Peyer's patch (tissue), 4 donors: ENCODE data around the gene FLCN. TPM values are rescaled to one million over a fixed set of nuclear protein-coding genes. Genes with fewer than 3 reads are reported as not detected.

ENCODE experiments used
- DNase-seq, 3 donors: peaks; one replicate each; pipeline ENCODE4 v3.0.0-alpha.2; 2017 to 2019
- H3K27ac ChIP-seq, 4 donors: fragments of 200-600 bp; sonication (generic); one replicate each; pipeline ENCODE4 v1.5.1; 2016 to 2019
- H3K27me3 ChIP-seq, 2 donors: fragments of 200-600 bp; sonication (generic); one replicate each; pipeline ENCODE4 v1.5.1; 2019
- H3K36me3 ChIP-seq, 3 donors: fragments of 200-600 bp; sonication (generic); one replicate each; pipeline ENCODE4 v1.5.1; 2016 to 2019
- H3K4me1 ChIP-seq, 4 donors: fragments of 200-600 bp; sonication (generic); one replicate each; pipeline ENCODE4 v1.5.1; 2016 to 2019
- H3K4me3 ChIP-seq, 4 donors: fragments of 200-600 bp; sonication (generic); 1 replicate in 3 of 4; 2 replicates in 1 of 4; pipeline ENCODE4 v1.5.1; 2016 to 2019; ENCODE audit warnings: mild to moderate bottlenecking in 1 of 4
- H3K9me3 ChIP-seq, 4 donors: fragments of 200-600 bp; sonication (generic); one replicate each; pipeline ENCODE4 v1.5.1; 2016 to 2019; ENCODE audit warnings: mild to moderate bottlenecking in 1 of 4
- CTCF ChIP-seq, 6 experiments: fragments of 450-650 bp in 4 of 6; fragments of 200-600 bp in 2 of 6; sonication (generic) in 1 of 6; IDR thresholded peaks; one replicate each; pipeline ENCODE4 v1.5.1; 2017 to 2019; ENCODE audit warnings: antibody characterized with exemption in 6 of 6, mild to moderate bottlenecking in 3 of 6, moderate library complexity in 1 of 6
- POLR2A ChIP-seq, 2 donors: fragments of 450-650 bp; IDR thresholded peaks; one replicate each; pipeline ENCODE4 v1.5.1; 2017; ENCODE audit warnings: antibody characterized with exemption in 2 of 2, mild to moderate bottlenecking in 2 of 2, moderate library complexity in 2 of 2
- total RNA-seq, 4 donors: library from RNA; depleted of rRNA; stranded (reverse); fragments of >200 nt; gene quantifications; one replicate each; pipeline ENCODE4 v1.1.0, GENCODE V29; 2016

Gene FLCN
- total RNA-seq, 4 donors from 2014 or later, result 186 to 243 (median 210) TPM

- Histone ChIP-seq H3K4me3 (no peak overlapping the region), H3K9me3 (no peaks in the 10 kb centered on the region), H3K4me1 (peaks cover 0 to 4% (median 0%) of the 10 kb centered on the region in 4 donors), H3K27ac (no peak overlapping the region), H3K27me3 (no peaks in the 10 kb centered on the region), H3K36me3 (peaks cover 0 to 76% (median 0%) of the 10 kb centered on the region in 3 donors)
- TF ChIP-seq POLR2A (IDR thresholded peaks at IDR 0.05), result no peak
- TF ChIP-seq CTCF (IDR thresholded peaks at IDR 0.05), result no peak
- no peak for DNase-seq
These were observed 65.8 kb downstream of the FLCN start for GRCh38 chr17:17171186-17171585.

- Histone ChIP-seq H3K36me3 (peaks cover 0 to 76% (median 0%) of the 10 kb centered on the region in 3 donors), H3K27ac (no peak overlapping the region), H3K9me3 (no peaks in the 10 kb centered on the region), H3K4me1 (peaks cover 0 to under 1% (median 0%) of the 10 kb centered on the region in 4 donors), H3K27me3 (no peaks in the 10 kb centered on the region), H3K4me3 (no peak overlapping the region)
- DNase-seq, result no peak
- no peak for TF ChIP-seq POLR2A (IDR thresholded peaks at IDR 0.05)
- no peak for TF ChIP-seq CTCF (IDR thresholded peaks at IDR 0.05)
These were observed 66.5 kb downstream of the FLCN start for GRCh38 chr17:17170346-17170985.

GRCh38 chr17:17169396-17169795 lies 67.6 kb downstream of the FLCN start:
- TF ChIP-seq POLR2A (IDR thresholded peaks at IDR 0.05) (no peak), CTCF (IDR thresholded peaks at IDR 0.05) (no peak)
- DNase-seq, result no peak
- Histone ChIP-seq H3K4me3 (no peak overlapping the region), H3K9me3 (no peaks in the 10 kb centered on the region), H3K36me3 (peaks cover 0 to 76% (median 0%) of the 10 kb centered on the region in 3 donors), H3K27ac (no peak overlapping the region), H3K27me3 (no peaks in the 10 kb centered on the region), H3K4me1 (no peaks in the 10 kb centered on the region)

- DNase-seq, result no peak
- Histone ChIP-seq H3K27ac (no peak overlapping the region), H3K4me1 (no peaks in the 10 kb centered on the region), H3K27me3 (no peaks in the 10 kb centered on the region), H3K4me3 (no peak overlapping the region), H3K9me3 (no peaks in the 10 kb centered on the region), H3K36me3 (peaks cover 0 to 75% (median 0%) of the 10 kb centered on the region in 3 donors)
- TF ChIP-seq CTCF (IDR thresholded peaks at IDR 0.05), result no peak
- TF ChIP-seq POLR2A (IDR thresholded peaks at IDR 0.05), result no peak
These were observed 68.6 kb downstream of the FLCN start for GRCh38 chr17:17168401-17168800.

- Histone ChIP-seq H3K4me3 (no peak overlapping the region), H3K27me3 (no peaks in the 10 kb centered on the region), H3K4me1 (no peaks in the 10 kb centered on the region), H3K27ac (no peak overlapping the region), H3K36me3 (peaks cover 0 to 75% (median 0%) of the 10 kb centered on the region in 3 donors), H3K9me3 (no peaks in the 10 kb centered on the region)
- TF ChIP-seq CTCF (IDR thresholded peaks at IDR 0.05) (no peak), POLR2A (IDR thresholded peaks at IDR 0.05) (no peak)
- no peak for DNase-seq
These were observed 69.0 kb downstream of the FLCN start for GRCh38 chr17:17167986-17168385.
